Posterior vena cava (tissue), 2 donors: ENCODE data around the gene SH2B3. TPM values are rescaled to one million over a fixed set of nuclear protein-coding genes. Genes with fewer than 3 reads are reported as not detected.
"Not testable (repeated sequence)": the region's sequence is repeated elsewhere in the genome, so short reads cannot be mapped to it uniquely, and the experiment has no call there.

Experiments used
- DNase-seq: peaks from one replicate; pipeline ENCODE4 v3.0.0-alpha.2; 2020; ENCODE audit warnings: low spot score
- intact Hi-C, 2 donors: fragments of 100-400 bp; cut with DNase I; formaldehyde crosslinking; loops; one replicate each; pipeline versions ENCODE4 v1.14.1 to v1.14.2; 2022 to 2023
- total RNA-seq, 2 donors: library from RNA; stranded (reverse); fragmentation: NEBNext Ultra II Directional; extraction: Animal tissue kit (Norgen Biotek cat#: 25700); gene quantifications; one replicate each; pipeline ENCODE4 v1.2.1, GENCODE V29; 2021
- donor health status: DM: yes; HTN: yes; CAD: no.
- donor health status: DM: yes; HTN: yes; CAD: no.

SH2B3 gene
- total RNA-seq, 2 donors from 2014 or later, result 31.9 to 32.4 TPM

- no peak for DNase-seq
- intact Hi-C loops, result loop anchor here in 1 of 2 donors (5.0 kb wide), 1 partner anchor 623 kb away; no protein-coding TSS in a partner anchor
Observed at GRCh38 chr12:111379942-111380554, 25.7 kb upstream of the SH2B3 start.

DNA sequence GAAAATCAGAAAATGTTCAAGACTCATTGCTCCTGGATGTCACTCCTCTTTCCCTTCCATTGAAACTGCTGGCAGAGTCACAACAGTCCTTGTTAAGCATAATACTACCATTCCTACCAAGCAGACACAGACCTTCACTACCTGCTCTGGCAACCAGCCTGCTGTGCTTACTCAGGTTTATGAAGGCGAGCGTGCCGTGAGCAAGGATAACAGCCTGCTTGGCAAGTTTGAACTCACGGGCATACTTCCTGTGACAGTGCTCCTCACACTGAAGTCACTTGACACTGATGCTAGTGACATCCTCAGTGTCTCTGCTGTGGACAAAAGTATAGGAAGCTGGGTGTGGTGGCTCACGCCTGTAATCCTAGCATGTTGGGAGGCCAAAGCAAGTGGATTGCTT, 21.1 kb upstream of the SH2B3 start:
- intact Hi-C loops, result no loop called here
- DNase-seq, result no peak

DNA sequence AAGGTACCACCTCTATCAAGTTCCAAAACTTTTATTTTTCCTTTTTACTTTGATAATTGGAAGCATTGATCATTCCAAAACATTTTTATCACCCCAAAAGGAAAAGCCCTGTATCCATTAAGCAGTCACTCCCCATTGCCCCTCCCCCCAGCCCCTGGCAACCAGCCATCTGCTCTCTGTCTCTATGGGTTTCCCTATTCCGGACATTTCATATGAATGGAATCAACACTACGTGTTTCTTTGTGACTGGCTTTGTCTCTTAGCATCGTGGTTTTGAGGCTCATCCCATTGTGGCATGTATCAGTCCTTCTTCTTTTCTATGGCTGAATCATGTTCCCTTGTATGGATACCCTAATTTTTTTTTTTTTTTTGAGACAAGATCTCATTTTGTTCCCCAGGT, 18.8 kb upstream of the SH2B3 start:
- intact Hi-C loops, result no loop called here
- DNase-seq, result no peak

GRCh38 chr12:111387747-111388323, 17.9 kb upstream of the SH2B3 start:
- intact Hi-C loops, result no loop called here
- no peak for DNase-seq

GRCh38 chr12:111389635-111390034, 16.1 kb upstream of the SH2B3 start:
- intact Hi-C loops, result no loop called here
- no peak for DNase-seq

- DNase-seq, result no peak
- intact Hi-C loops, result no loop called here
Observed at GRCh38 chr12:111390910-111391309, 14.8 kb upstream of the SH2B3 start.

DNA sequence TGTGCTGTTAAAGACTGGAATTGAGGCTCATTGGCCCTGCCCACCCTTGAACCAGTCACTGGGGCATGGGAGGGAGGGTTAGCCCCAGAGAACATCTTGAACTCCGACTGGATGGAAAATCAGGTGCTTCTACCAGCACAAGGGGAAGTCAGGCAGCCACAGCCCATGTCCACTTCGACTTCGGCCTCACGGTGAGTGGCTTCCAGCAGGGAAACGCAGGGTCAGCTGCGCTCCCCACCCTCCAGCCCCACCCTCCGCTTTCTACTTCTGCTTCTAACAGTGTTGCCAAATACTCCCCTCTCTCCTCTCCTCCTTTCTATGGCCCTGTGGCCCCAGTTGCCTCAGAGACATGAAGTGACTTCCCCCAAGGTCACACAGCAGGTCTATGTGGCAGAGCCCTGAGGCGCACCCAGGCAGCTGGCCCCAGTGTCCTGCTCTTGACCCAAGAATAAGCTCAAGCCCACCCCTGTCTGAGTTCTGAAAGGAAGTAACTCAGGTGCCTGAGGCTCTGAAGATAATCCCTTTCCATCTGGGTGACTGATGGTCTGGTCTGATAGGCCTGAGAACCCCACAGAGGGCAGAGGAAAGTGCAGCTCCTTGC, 11.9 kb upstream of the SH2B3 start:
- DNase-seq, result peak; percentile 87
- intact Hi-C loops, result no loop called here

- intact Hi-C loops, result no loop called here
Observed at GRCh38 chr12:111394480-111394879, 11.2 kb upstream of the SH2B3 start.

GRCh38 chr12:111395336-111396187, 10.2 kb upstream of the SH2B3 start:
- intact Hi-C loops, result loop anchor here in 1 of 2 donors (2.0 kb wide), 2 partner anchors 31 to 55 kb away; no protein-coding TSS in a partner anchor
- DNase-seq, result no peak

More at GRCh38 chr12:111394480-111394879, 11.2 kb upstream of the SH2B3 start:
- no peak for DNase-seq

DNA sequence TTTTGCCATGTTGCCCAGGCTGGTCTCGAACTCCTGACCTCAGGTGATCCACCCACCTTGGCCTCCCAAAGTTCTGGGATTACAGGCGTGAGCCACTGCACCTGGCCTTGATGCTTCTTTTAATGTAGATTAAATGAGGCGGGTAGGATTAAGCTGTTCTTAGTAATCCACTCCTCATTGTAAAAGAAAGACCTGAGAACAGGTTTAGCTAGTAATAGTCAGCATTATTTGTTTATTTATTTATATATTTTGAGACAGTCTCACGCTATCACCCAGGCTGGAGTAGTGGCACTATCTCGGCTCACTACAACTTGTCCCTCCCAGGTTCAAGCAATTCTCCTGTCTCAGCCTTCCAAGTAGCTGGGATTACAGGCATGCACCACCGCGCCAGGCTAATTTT, 9.5 kb upstream of the SH2B3 start:
- not testable (repeated sequence) for DNase-seq
- intact Hi-C loops, result loop anchor here in 1 of 2 donors (2.0 kb wide), 2 partner anchors 31 to 55 kb away; no protein-coding TSS in a partner anchor

GRCh38 chr12:111396726-111397445, 8.8 kb upstream of the SH2B3 start:
- intact Hi-C loops, result loop anchor here in 1 of 2 donors (2.0 kb wide), 2 partner anchors 30 to 54 kb away; no protein-coding TSS in a partner anchor
- DNase-seq, result peak; percentile 96

GRCh38 chr12:111398530-111398929, 7.2 kb upstream of the SH2B3 start:
- intact Hi-C loops, result no loop called here
- no peak for DNase-seq

GRCh38 chr12:111399741-111400404, 5.8 kb upstream of the SH2B3 start:
- intact Hi-C loops, result loop anchor here in 1 of 2 donors (5.0 kb wide), 2 partner anchors 52 to 1408 kb away; no protein-coding TSS in a partner anchor
- DNase-seq, result not testable (repeated sequence)

GRCh38 chr12:111401167-111401605, 4.5 kb upstream of the SH2B3 start:
- no peak for DNase-seq
- intact Hi-C loops, result loop anchor here in 1 of 2 donors (5.0 kb wide), 2 partner anchors 51 to 1409 kb away; no protein-coding TSS in a partner anchor

- intact Hi-C loops, result loop anchor here (2.0 to 5.0 kb wide), 3 partner anchors 26 to 1410 kb away; no protein-coding TSS in a partner anchor
- DNase-seq, result not testable (repeated sequence)
Observed at GRCh38 chr12:111402490-111402824, 3.3 kb upstream of the SH2B3 start.

- DNase-seq, result peak; percentile 82
- intact Hi-C loops, result loop anchor here in 1 of 2 donors (5.0 kb wide), 2 partner anchors 48 to 1412 kb away; no protein-coding TSS in a partner anchor
Observed at GRCh38 chr12:111404362-111405148, 1.2 kb upstream of the SH2B3 start.

DNA sequence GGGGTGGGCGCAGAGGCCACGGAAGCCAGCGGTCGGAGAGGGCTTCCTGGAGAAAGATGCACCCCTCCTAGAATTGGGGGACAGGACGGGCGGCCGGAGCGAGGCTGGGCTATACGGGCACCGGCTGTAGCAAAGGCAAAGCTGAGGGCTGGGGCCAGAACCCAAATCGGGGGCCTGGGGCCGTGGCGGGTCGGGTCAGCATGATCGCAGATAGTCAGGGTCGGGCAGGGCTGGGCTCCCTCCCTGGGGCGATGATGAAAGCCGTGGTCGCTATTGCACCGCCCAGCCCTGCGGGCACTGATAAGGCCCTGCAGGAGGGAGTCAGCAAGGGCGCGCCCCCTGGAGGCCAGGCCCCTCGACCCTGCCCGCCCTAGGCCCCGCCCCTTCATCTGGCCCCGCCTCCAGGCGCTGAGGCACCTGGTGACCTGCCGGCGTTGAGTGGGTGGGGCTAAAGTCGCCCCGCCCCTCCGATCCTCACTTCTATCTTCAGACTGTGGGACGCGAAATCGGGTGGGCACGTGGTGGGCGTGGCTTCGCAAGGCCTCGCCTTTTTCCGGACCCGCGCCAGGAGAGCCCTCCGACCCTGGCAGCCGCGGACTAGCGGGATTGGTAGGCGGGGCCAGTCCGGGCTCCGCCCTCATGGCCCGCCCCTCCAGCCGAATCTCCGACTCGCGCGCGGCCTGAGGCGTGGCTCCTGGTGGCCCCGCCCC, 419 bp upstream of the SH2B3 start:
- intact Hi-C loops, result no loop called here
- peak; percentile 98 for DNase-seq
